Brain microvascular endothelial cell (primary cell): ENCODE data around the gene IFT80.

Experiments used
- DNase-seq: peaks from one replicate; pipeline ENCODE4 v3.0.0-alpha.2; 2020
- H3K27ac ChIP-seq: fragments of 250-450 bp; sonication (Bioruptor Pico); 2 replicates; pipeline ENCODE4 v1.5.1; 2020; ENCODE audit warnings: mild to moderate bottlenecking, moderate library complexity
- H3K27me3 ChIP-seq: fragments of 250-450 bp; sonication (Bioruptor Pico); replicated peaks from 2 replicates; pipeline ENCODE4 v1.5.1; 2020; ENCODE audit warnings: mild to moderate bottlenecking
- H3K36me3 ChIP-seq: fragments of 250-450 bp; sonication (Bioruptor Pico); replicated peaks from 2 replicates; pipeline ENCODE4 v1.5.1; 2020; ENCODE audit warnings: mild to moderate bottlenecking
- H3K4me3 ChIP-seq: 2 replicates; pipeline ENCODE4 v1.5.1; 2011; ENCODE audit warnings: low read depth, mild to moderate bottlenecking, control low read depth, low read length, moderate library complexity
- in situ Hi-C: cut with HindIII; loops from 2 replicates; pipeline ENCODE4 v1.10.0; 2017; ENCODE audit warnings: low sequenced_read_pairs, low pct_ligation_motif_present
- TF ChIP-seq, protein P1 (sequence below): IDR thresholded peaks from 2 replicates; pipeline ENCODE4 v1.5.1; 2011; ENCODE audit warnings: low read depth, mild to moderate bottlenecking, moderate library complexity, low read length, control low read depth, inconsistent platforms; ENCODE audit errors: missing control alignments

The IFT80 gene

DNA sequence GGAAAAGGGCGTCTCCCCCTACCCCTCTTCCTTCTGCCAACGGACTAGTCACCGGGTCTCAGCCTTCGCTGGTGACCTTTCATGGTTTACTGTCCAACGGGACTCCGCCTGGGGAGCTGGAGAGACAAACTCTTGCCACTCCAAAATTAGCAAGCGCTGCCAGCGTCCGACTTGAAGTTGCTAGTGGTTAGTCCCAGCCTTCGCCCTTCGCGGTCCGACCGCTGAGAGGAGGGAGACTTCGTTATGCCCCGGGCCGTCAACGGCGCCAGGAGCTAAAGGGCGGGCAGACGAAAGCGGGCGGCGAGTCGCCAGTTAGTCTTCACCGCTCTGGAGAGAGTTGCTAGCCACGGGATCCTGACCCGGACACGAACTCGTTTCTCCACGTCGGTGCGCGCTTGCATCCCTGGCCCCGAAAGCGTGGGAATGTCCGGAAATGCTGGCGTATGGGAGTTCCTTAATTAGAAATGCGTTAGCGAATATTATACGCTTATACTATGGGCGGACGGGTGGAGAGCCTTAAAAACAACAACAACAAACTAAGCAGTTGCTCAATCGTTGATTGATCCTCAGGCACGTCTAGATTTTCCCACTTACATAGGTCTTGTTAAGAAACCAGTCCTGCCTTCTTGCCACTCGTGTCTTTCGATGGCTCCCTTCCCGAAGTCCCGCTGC, 1.1 kb upstream of the IFT80 start:
- DNase-seq, result peak; percentile 57
- H3K36me3 ChIP-seq, result no peaks in the 10 kb centered on the region
- peak overlapping the region; percentile 82 for H3K27ac ChIP-seq
- H3K4me3 ChIP-seq, result peak overlapping the region; percentile 88
- H3K27me3 ChIP-seq, result no peaks in the 10 kb centered on the region
- TF ChIP-seq, protein P1, sequence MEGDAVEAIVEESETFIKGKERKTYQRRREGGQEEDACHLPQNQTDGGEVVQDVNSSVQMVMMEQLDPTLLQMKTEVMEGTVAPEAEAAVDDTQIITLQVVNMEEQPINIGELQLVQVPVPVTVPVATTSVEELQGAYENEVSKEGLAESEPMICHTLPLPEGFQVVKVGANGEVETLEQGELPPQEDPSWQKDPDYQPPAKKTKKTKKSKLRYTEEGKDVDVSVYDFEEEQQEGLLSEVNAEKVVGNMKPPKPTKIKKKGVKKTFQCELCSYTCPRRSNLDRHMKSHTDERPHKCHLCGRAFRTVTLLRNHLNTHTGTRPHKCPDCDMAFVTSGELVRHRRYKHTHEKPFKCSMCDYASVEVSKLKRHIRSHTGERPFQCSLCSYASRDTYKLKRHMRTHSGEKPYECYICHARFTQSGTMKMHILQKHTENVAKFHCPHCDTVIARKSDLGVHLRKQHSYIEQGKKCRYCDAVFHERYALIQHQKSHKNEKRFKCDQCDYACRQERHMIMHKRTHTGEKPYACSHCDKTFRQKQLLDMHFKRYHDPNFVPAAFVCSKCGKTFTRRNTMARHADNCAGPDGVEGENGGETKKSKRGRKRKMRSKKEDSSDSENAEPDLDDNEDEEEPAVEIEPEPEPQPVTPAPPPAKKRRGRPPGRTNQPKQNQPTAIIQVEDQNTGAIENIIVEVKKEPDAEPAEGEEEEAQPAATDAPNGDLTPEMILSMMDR, result no peak
- in situ Hi-C loops, result no loop called here

GRCh38 chr3:160398820-160399124, 253 bp downstream of the IFT80 start:
- peak overlapping the region; percentile 82 for H3K27ac ChIP-seq
- peak overlapping the region; percentile 88 for H3K4me3 ChIP-seq
- no peaks in the 10 kb centered on the region for H3K27me3 ChIP-seq
- in situ Hi-C loops, result no loop called here
- no peak for DNase-seq
- TF ChIP-seq, protein P1, result peak; percentile 26
- no peaks in the 10 kb centered on the region for H3K36me3 ChIP-seq

DNA sequence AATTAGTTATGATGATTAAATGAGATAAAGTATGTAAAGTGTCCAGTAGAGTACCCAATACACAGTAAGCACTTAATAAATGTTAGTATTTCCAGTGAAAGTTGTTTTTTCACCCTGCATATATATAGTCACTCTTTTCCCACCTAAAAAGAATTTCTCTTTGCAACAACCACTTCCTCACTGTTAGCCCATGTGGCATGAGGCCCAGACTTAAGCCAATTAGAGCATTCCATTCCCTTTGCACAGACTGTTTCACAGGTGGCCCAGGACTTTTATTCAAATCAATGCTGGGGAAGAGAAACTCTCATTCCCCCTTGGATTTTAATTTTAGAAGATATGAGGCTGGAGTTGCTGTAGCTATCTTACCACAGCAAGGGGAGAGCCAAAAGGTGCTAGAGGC, 3.7 kb downstream of the IFT80 start:
- H3K27me3 ChIP-seq, result no peaks in the 10 kb centered on the region
- DNase-seq, result peak; percentile 16
- no peaks in the 10 kb centered on the region for H3K36me3 ChIP-seq
- in situ Hi-C loops, result no loop called here
- TF ChIP-seq, protein P1, result no peak
- H3K27ac ChIP-seq, result no peak overlapping the region
- H3K4me3 ChIP-seq, result no peak overlapping the region

DNA sequence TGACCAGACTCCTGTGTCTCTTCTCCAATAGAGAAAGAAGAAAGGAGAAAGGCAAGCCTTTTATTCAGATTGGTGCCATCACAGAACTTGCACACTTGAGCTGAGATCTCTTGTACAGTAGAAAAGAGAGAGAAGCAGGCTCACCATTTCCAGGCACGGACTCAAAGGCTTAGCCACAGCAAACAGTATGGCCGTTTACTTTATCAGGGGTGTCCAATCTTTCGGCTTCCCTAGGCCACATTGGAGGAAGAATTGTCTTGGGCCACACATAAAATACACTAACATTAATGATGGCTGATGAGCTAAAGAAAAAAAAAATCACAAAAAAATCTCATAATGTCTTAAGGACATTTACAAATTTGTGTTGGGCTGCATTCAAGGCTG, 5.0 kb downstream of the IFT80 start:
- Histone ChIP-seq H3K27me3 (no peaks in the 10 kb centered on the region), H3K4me3 (no peak overlapping the region), H3K36me3 (no peaks in the 10 kb centered on the region), H3K27ac (no peak overlapping the region)
- no peak for DNase-seq
- TF ChIP-seq, protein P1, result no peak
- in situ Hi-C loops, result no loop called here

DNA sequence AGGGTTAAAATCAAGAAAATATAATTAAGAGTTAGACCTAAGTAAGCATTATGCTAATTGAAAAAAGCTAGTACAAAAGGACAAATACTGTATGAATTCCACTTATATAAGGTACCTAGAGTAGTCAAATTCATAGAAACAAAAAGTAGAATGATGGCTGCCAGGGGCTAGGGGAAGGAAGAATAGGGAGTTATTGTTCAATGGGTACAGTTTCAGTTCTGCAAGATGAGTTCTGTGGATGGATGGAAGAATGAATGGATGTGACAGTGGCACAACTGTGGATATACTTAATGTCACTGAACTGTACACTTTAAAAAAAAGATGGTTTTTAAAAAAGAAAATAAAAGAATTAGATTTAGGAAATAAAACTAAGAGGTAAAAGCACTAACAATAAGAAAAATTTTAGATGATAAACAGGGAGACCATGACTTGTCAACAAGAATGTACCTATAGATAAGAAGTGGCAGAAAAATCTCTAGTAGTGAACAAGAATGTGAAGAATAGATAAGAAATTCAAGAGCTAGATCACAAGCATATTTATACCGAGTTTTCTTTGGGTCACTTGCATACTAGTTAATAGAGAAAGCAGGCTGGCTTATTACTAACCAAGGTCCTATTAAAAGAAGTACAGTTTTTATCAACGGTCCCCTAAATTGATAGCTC, 5.5 kb downstream of the IFT80 start:
- no peak overlapping the region for H3K27ac ChIP-seq
- no peaks in the 10 kb centered on the region for H3K27me3 ChIP-seq
- H3K36me3 ChIP-seq, result no peaks in the 10 kb centered on the region
- no peak for DNase-seq
- in situ Hi-C loops, result no loop called here
- TF ChIP-seq, protein P1, result no peak
- H3K4me3 ChIP-seq, result no peak overlapping the region

GRCh38 chr3:160392798-160393197, 6.2 kb downstream of the IFT80 start:
- Histone ChIP-seq H3K27me3 (no peaks in the 10 kb centered on the region), H3K27ac (no peak overlapping the region), H3K4me3 (no peak overlapping the region), H3K36me3 (no peaks in the 10 kb centered on the region)
- TF ChIP-seq, protein P1, result no peak
- in situ Hi-C loops, result no loop called here
- no peak for DNase-seq
